Type B pancreatic cell (in vitro differentiated cells): ENCODE results near the gene ERBB2. TPM values are rescaled to one million over a fixed set of nuclear protein-coding genes. Genes with fewer than 3 reads are reported as not detected.
"Not testable (repeated sequence)": the region's sequence is repeated elsewhere in the genome, so short reads cannot be mapped to it uniquely, and the experiment has no call there.

ENCODE experiments used
- DNase-seq: peaks from one replicate; pipeline ENCODE4 v3.0.0; 2021; ENCODE audit warnings: mixed read lengths; ENCODE audit not compliant: unreplicated experiment; ENCODE audit errors: extremely low spot score
- H3K27ac Mint-ChIP-seq: 2 replicates; pipeline ENCODE4 v1.8.0; 2021; ENCODE audit warnings: mild to moderate bottlenecking, mixed read lengths
- H3K27me3 Mint-ChIP-seq: 2 replicates; pipeline ENCODE4 v1.8.0; 2021; ENCODE audit warnings: mixed read lengths
- H3K36me3 Mint-ChIP-seq: 2 replicates; pipeline ENCODE4 v1.8.0; 2021; ENCODE audit warnings: mixed read lengths
- H3K4me1 Mint-ChIP-seq: one replicate; pipeline ENCODE4 v1.8.0; 2021; ENCODE audit warnings: mixed read lengths; ENCODE audit not compliant: unreplicated experiment
- H3K4me3 Mint-ChIP-seq: 2 replicates; pipeline ENCODE4 v1.8.0; 2021; ENCODE audit warnings: mild to moderate bottlenecking, mixed read lengths
- H3K9me3 Mint-ChIP-seq: 2 replicates; pipeline ENCODE4 v1.8.0; 2021; ENCODE audit warnings: mixed read lengths
- total RNA-seq: library from RNA; stranded (reverse); gene quantifications from 2 replicates; pipeline ENCODE4 v1.2.1, GENCODE V29; 2021; ENCODE audit warnings: low replicate concordance
- TF ChIP-seq, protein P1 (sequence below): fragments of 200-600 bp; sonication (generic); conservative IDR thresholded peaks from 2 replicates; pipeline ENCODE4 v1.5.0; 2021; ENCODE audit warnings: antibody characterized with exemption, mild to moderate bottlenecking

Gene ERBB2
- total RNA-seq, 1 donor from 2014 or later, result 123 TPM

DNA sequence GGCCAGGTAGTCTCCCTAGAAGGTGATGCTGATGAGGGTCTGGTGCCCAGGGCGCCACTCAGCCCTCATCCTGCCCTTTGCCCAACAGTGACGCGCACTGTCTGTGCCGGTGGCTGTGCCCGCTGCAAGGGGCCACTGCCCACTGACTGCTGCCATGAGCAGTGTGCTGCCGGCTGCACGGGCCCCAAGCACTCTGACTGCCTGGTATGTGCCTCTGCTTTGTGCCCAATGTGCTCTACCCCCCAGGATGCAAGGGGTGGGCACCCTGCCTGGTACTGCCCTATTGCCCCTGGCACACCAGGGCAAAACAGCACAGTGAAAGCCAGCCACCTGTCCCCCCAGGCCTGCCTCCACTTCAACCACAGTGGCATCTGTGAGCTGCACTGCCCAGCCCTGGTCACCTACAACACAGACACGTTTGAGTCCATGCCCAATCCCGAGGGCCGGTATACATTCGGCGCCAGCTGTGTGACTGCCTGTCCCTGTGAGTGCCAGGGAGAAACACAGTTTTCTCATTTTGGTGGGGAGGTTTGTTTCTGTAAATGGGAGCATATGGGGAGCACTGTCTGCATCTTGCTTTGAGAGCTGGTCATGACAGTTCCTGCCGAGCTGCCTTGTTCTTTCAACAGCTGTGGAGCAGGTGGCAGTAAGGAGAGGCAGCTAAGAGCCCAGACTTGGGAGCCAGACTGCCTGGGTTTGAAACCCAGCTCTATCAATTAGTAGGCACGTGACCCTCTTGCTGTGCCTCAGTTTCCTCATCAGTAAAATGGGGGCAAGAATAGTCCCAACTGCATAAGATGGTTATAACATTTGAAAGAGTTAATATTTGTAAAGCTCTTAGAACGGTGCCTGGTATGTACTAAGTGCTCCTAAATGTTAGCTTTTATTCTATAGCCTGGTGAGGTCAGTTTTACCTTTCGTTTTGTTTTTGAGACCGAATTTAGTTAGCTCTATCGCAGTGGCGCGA, 10.4 kb downstream of the ERBB2 start:
- Mint-ChIP-seq H3K27me3 (no peaks in the 10 kb centered on the region), H3K36me3 (peaks cover 6% of the 10 kb centered on the region), H3K4me1 (no peaks in the 10 kb centered on the region), H3K9me3 (no peaks in the 10 kb centered on the region), H3K4me3 (no peak overlapping the region), H3K27ac (no peak overlapping the region)
- TF ChIP-seq, protein P1, sequence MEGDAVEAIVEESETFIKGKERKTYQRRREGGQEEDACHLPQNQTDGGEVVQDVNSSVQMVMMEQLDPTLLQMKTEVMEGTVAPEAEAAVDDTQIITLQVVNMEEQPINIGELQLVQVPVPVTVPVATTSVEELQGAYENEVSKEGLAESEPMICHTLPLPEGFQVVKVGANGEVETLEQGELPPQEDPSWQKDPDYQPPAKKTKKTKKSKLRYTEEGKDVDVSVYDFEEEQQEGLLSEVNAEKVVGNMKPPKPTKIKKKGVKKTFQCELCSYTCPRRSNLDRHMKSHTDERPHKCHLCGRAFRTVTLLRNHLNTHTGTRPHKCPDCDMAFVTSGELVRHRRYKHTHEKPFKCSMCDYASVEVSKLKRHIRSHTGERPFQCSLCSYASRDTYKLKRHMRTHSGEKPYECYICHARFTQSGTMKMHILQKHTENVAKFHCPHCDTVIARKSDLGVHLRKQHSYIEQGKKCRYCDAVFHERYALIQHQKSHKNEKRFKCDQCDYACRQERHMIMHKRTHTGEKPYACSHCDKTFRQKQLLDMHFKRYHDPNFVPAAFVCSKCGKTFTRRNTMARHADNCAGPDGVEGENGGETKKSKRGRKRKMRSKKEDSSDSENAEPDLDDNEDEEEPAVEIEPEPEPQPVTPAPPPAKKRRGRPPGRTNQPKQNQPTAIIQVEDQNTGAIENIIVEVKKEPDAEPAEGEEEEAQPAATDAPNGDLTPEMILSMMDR, result no peak
- DNase-seq, result no peak

DNA sequence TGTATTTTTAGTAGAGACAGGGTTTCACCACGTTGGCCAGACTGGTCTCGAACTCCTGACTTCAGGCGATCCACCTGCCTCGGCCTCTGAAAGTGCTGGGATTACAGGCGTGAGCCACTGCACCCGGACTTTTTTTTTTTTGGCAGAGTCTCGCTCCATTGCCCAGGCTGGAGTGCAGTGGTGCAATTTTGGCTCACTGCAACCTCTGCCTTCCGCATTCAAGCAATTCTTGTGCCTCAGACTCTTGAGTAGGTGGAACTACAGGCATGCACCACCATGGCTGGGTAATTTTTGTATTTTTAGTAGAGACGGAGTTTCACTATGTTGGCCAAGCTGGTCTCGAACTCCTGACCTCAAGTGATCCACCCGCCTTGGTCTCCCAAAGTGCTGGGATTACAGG, 11.2 kb downstream of the ERBB2 start:
- not testable (repeated sequence) for H3K27ac Mint-ChIP-seq, H3K9me3 Mint-ChIP-seq, H3K4me1 Mint-ChIP-seq, DNase-seq, H3K27me3 Mint-ChIP-seq, H3K36me3 Mint-ChIP-seq, H3K4me3 Mint-ChIP-seq

DNA sequence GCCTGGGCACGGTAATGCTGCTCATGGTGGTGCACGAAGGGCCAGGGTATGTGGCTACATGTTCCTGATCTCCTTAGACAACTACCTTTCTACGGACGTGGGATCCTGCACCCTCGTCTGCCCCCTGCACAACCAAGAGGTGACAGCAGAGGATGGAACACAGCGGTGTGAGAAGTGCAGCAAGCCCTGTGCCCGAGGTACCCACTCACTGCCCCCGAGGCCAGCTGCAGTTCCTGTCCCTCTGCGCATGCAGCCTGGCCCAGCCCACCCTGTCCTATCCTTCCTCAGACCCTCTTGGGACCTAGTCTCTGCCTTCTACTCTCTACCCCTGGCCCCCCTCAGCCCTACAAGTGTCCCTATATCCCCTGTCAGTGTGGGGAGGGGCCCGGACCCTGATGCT, 12.0 kb downstream of the ERBB2 start:
- H3K36me3 Mint-ChIP-seq, result peaks cover 6% of the 10 kb centered on the region
- H3K4me1 Mint-ChIP-seq, result no peaks in the 10 kb centered on the region
- H3K4me3 Mint-ChIP-seq, result no peak overlapping the region
- H3K27me3 Mint-ChIP-seq, result no peaks in the 10 kb centered on the region
- no peak for DNase-seq
- H3K9me3 Mint-ChIP-seq, result no peaks in the 10 kb centered on the region
- TF ChIP-seq, protein P1, result no peak
- no peak overlapping the region for H3K27ac Mint-ChIP-seq

DNA sequence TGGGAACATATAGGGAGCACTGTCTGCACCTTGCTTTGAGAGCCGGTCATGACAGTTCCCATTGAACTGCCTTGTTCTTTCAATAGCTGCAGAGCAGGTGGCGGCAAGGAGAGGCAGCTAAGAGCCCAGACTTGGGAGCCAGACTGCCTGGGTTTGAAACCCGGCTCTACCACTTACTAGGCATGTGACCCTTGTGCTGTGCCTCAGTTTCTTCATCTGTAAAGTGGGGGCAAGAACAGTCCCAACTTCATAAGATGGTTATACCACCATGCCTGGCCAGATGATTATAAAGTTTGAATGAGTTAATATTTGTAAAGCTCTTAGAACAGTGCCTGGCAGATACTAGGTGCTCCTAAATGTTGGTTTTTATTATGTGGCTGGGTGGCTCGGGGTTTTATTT, 14.4 kb downstream of the ERBB2 start:
- Mint-ChIP-seq H3K4me3 (no peak overlapping the region), H3K27me3 (no peaks in the 10 kb centered on the region), H3K27ac (no peak overlapping the region), H3K4me1 (no peaks in the 10 kb centered on the region), H3K36me3 (peaks cover 6% of the 10 kb centered on the region), H3K9me3 (no peaks in the 10 kb centered on the region)
- no peak for DNase-seq
- TF ChIP-seq, protein P1, result no peak

DNA sequence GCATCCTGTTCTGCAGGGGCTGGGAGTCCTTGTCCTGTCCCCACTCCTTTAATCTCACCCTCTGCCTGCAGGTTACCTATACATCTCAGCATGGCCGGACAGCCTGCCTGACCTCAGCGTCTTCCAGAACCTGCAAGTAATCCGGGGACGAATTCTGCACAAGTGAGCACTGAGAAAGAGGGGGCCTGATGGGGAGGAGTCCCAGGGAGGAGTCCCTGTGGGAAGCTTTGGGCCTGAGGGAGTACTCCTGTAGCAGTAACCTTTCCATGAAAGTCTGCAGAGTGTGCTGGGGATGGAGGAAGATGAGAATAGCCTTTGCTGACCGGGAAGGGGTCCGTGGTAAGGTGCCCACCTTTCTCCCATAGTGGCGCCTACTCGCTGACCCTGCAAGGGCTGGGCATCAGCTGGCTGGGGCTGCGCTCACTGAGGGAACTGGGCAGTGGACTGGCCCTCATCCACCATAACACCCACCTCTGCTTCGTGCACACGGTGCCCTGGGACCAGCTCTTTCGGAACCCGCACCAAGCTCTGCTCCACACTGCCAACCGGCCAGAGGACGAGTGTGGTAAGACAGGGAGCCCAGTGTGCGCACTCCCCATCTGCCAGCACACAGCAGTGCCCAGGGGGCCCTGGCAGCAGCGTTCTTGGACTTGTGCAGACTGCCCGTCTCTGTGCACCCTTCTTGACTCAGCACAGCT, 15.7 kb downstream of the ERBB2 start:
- no peak for DNase-seq
- Mint-ChIP-seq H3K36me3 (peaks cover 13% of the 10 kb centered on the region), H3K4me3 (no peak overlapping the region)

More for the DNA sequence above, 15.7 kb downstream of the ERBB2 start:
- Mint-ChIP-seq H3K27me3 (no peaks in the 10 kb centered on the region), H3K4me1 (peaks cover 4% of the 10 kb centered on the region), H3K9me3 (no peaks in the 10 kb centered on the region), H3K27ac (no peak overlapping the region)
- TF ChIP-seq, protein P1, result no peak
